Activated CD4-positive, alpha-beta memory T cell treated with anti-CD3 and anti-CD28 coated beads for 36 hours (primary cell): ENCODE results near the gene GATA2. TPM values are rescaled to one million over a fixed set of nuclear protein-coding genes. Genes with fewer than 3 reads are reported as not detected.
A peak's percentile ranks its signal among the peaks of the same experiment; 100 is the strongest.

Experiments
- CTCF ChIA-PET: fragments of 350-600 bp; sonication (Branson Sonifier 250); formaldehyde crosslinking; loops from one replicate; lab custom pipeline; 2021; ENCODE audit warnings: antibody characterized with exemption, inconsistent platforms; lab: Charles Lee
- POLR2A ChIA-PET: fragments of 350-600 bp; sonication (Branson Sonifier 250); formaldehyde crosslinking; loops from one replicate; lab custom pipeline; 2021; ENCODE audit warnings: antibody characterized with exemption; lab: Charles Lee
- DNase-seq: peaks from one replicate; pipeline ENCODE4 v3.0.0-alpha.2; 2020
- H3K27ac Mint-ChIP-seq: one replicate; pipeline ENCODE4 v1.8.0; 2021; ENCODE audit warnings: mixed read lengths
- H3K27me3 Mint-ChIP-seq: one replicate; pipeline ENCODE4 v1.8.0; 2021; ENCODE audit warnings: mixed read lengths
- H3K36me3 Mint-ChIP-seq: one replicate; pipeline ENCODE4 v1.8.0; 2021; ENCODE audit warnings: mixed read lengths
- H3K4me1 Mint-ChIP-seq: one replicate; pipeline ENCODE4 v1.8.0; 2021; ENCODE audit warnings: low read depth, mixed read lengths
- H3K4me3 Mint-ChIP-seq: one replicate; pipeline ENCODE4 v1.8.0; 2021; ENCODE audit warnings: mild to moderate bottlenecking, mixed read lengths
- H3K9me3 Mint-ChIP-seq: one replicate; pipeline ENCODE4 v1.8.0; 2021; ENCODE audit warnings: mixed read lengths
- intact Hi-C: fragments of 100-400 bp; cut with micrococcal nuclease; formaldehyde crosslinking; loops from one replicate; pipeline ENCODE4 v1.15.1; 2023
- total RNA-seq, 2 experiments: library from RNA; stranded (reverse); gene quantifications; one replicate each; pipeline ENCODE4 v1.2.3, GENCODE V29; 2021

The GATA2 gene
- not detected for total RNA-seq

DNA sequence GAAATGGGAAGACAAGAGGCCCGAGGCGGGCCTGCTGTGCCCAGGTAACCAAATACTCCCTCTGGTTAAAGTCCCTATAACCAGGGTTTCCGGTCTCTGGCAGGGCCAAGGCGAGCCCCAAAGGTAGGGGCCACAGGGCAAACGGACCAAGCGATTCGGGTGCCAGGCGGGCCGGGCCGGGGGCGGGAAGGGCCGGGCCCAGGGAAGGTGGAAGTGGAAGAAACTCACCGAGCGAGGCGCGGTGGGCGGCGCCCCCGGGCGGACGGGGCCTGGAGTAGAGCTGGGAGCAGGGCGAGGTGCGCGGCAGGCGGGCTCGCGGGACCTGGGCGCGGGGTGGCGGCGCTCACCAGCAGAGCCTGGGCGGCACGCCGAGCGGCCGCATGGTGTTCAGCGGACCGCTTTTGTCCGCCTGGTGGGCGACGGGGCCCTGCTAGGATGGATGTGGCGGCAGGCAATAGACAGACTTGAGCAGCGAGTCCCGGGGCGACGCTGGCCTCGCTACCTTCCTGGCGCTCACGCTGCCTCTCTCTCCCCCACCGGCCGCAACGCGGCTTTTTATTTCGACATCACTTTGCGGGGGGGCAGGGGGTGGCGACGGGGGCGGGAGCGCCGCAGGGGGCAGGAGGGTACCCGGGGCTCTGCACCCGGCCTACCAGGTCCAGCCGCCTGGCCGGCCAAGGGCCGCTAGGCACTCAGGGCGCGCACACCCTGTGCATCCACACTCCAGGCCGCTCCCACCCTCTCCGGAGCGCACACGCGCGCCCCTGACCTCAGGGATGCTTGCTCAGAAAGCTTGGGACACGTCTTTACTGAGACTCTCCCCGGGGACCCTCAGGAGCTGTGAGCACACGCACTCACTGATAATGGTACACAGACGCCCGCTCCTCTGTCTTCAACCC, at the start of gene GATA2:
Gene GATA2, minus strand, starts transcription at position 531 of the 899 bp plus-strand sequence. CDS start 6,170 bp downstream, outside the sequence.
- no peaks in the 10 kb centered on the region for H3K9me3 Mint-ChIP-seq

GRCh38 chr3:128541246-128541645, 48.2 kb upstream of the GATA2 start:
- intact Hi-C loops, result no loop called here
- H3K36me3 Mint-ChIP-seq, result no peaks in the 10 kb centered on the region
- peaks cover 29% of the 10 kb centered on the region for H3K27me3 Mint-ChIP-seq
- no peaks in the 10 kb centered on the region for H3K4me1 Mint-ChIP-seq
- peaks cover 8% of the 10 kb centered on the region for H3K9me3 Mint-ChIP-seq
- ChIA-PET POLR2A (no interaction called here), CTCF (no interaction called here)
- no peak for DNase-seq
- H3K27ac Mint-ChIP-seq, result no peak overlapping the region
- H3K4me3 Mint-ChIP-seq, result no peak overlapping the region

More for the DNA sequence above, at the start of gene GATA2:
- H3K27ac Mint-ChIP-seq, result no peak within 1 kb of the TSS
- intact Hi-C loops, result loop anchor here (2.0 to 5.0 kb wide), 2 partner anchors 114 to 418 kb away; no protein-coding TSS in a partner anchor
- DNase-seq, result peak; percentile 58
- H3K4me1 Mint-ChIP-seq, result peaks cover 30% of the 10 kb centered on the region
- ChIA-PET CTCF (interaction anchor here (2.7 kb wide), 1 partner anchor 67 kb away, joined by 16 read pairs; no protein-coding TSS in a partner anchor), POLR2A (no interaction called here)
- no peaks in the 10 kb centered on the region for H3K36me3 Mint-ChIP-seq
- H3K4me3 Mint-ChIP-seq, result no peak within 1 kb of the TSS
- peaks cover 61% of the 10 kb centered on the region for H3K27me3 Mint-ChIP-seq

- Mint-ChIP-seq H3K27me3 (peaks cover 43% of the 10 kb centered on the region), H3K36me3 (no peaks in the 10 kb centered on the region), H3K9me3 (peaks cover 8% of the 10 kb centered on the region), H3K4me3 (no peak overlapping the region), H3K27ac (no peak overlapping the region), H3K4me1 (no peaks in the 10 kb centered on the region)
- intact Hi-C loops, result no loop called here
- ChIA-PET CTCF (no interaction called here), POLR2A (no interaction called here)
- DNase-seq, result no peak
Measured at GRCh38 chr3:128539376-128539775, 46.4 kb upstream of the GATA2 start.

- Mint-ChIP-seq H3K27me3 (peaks cover 50% of the 10 kb centered on the region), H3K4me1 (no peaks in the 10 kb centered on the region), H3K36me3 (no peaks in the 10 kb centered on the region), H3K4me3 (no peak overlapping the region), H3K9me3 (no peaks in the 10 kb centered on the region), H3K27ac (no peak overlapping the region)
- CTCF ChIA-PET, result interaction anchor here (1.1 kb wide), 1 partner anchor 35 kb away, joined by 3 read pairs; no protein-coding TSS in a partner anchor
- POLR2A ChIA-PET, result no interaction called here
- no peak for DNase-seq
- intact Hi-C loops, result no loop called here
Measured at GRCh38 chr3:128537091-128537703, 44.2 kb upstream of the GATA2 start.

- Mint-ChIP-seq H3K4me3 (no peak overlapping the region), H3K27ac (no peak overlapping the region), H3K4me1 (no peaks in the 10 kb centered on the region), H3K9me3 (no peaks in the 10 kb centered on the region), H3K36me3 (no peaks in the 10 kb centered on the region), H3K27me3 (peaks cover 38% of the 10 kb centered on the region)
- ChIA-PET POLR2A (no interaction called here), CTCF (no interaction called here)
- intact Hi-C loops, result no loop called here
- no peak for DNase-seq
Measured at GRCh38 chr3:128532012-128532983, 39.3 kb upstream of the GATA2 start.

GRCh38 chr3:128524374-128525299, 31.6 kb upstream of the GATA2 start:
- ChIA-PET CTCF (no interaction called here), POLR2A (no interaction called here)
- no peak overlapping the region for H3K27ac Mint-ChIP-seq
- H3K4me3 Mint-ChIP-seq, result no peak overlapping the region
- no peaks in the 10 kb centered on the region for H3K4me1 Mint-ChIP-seq
- H3K27me3 Mint-ChIP-seq, result peaks cover 29% of the 10 kb centered on the region
- no peak for DNase-seq
- intact Hi-C loops, result no loop called here
- H3K9me3 Mint-ChIP-seq, result no peaks in the 10 kb centered on the region
- H3K36me3 Mint-ChIP-seq, result no peaks in the 10 kb centered on the region

- H3K4me3 Mint-ChIP-seq, result no peak overlapping the region
- intact Hi-C loops, result no loop called here
- no peaks in the 10 kb centered on the region for H3K9me3 Mint-ChIP-seq
- CTCF ChIA-PET, result no interaction called here
- no peak for DNase-seq
- no peak overlapping the region for H3K27ac Mint-ChIP-seq
- H3K27me3 Mint-ChIP-seq, result peaks cover 35% of the 10 kb centered on the region
- no peaks in the 10 kb centered on the region for H3K4me1 Mint-ChIP-seq
- POLR2A ChIA-PET, result no interaction called here
- H3K36me3 Mint-ChIP-seq, result no peaks in the 10 kb centered on the region
Measured at GRCh38 chr3:128523591-128523990, 30.6 kb upstream of the GATA2 start.

GRCh38 chr3:128521715-128522114, 28.7 kb upstream of the GATA2 start:
- Mint-ChIP-seq H3K9me3 (no peaks in the 10 kb centered on the region), H3K27me3 (peaks cover 28% of the 10 kb centered on the region), H3K4me3 (no peak overlapping the region), H3K36me3 (no peaks in the 10 kb centered on the region), H3K4me1 (no peaks in the 10 kb centered on the region), H3K27ac (no peak overlapping the region)
- intact Hi-C loops, result no loop called here
- ChIA-PET POLR2A (no interaction called here), CTCF (no interaction called here)
- DNase-seq, result no peak

DNA sequence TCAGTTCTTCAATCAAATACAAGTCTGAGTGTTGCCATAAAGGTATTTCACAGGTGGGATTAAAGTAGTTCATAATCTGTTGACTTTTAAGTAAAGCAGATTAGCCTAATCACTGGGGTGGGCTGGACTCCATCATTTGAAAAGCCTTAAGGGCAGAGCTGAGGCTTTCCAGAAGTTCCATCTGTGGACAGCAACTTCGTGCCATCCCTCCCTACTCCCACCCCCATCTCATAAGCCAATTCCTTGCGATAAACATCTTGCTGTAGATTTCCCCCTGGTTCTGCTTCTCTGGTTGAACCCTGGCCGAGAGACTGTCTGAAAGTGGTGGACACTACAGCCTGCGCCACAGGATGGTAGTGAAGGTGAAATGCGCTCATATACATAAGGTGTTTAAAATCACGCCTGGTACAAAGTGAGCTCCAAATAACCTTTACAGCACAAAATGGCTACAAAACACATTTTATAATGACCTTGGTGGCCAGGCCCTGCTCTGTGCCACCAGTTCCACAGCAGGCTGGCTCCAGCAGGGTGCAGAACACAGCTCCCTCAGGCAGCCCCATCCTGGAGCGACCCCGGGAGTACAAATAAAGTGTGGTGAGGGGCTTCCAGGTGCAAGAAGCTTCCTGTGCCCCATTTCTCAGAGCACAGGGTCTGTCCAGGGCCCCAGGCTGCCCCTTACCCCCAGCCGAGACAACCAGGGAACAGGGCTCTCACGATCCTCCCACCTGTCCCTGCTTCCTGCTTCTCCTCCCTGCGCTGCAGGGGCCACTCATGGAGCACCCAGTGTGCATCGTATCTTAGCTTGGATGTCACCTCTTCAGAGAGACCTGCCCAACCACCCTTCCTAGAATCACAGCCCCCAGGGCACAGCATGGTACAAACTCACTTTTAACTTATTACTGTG, 25.8 kb upstream of the GATA2 start:
- Mint-ChIP-seq H3K36me3 (no peaks in the 10 kb centered on the region), H3K4me3 (no peak overlapping the region), H3K27me3 (peaks cover 44% of the 10 kb centered on the region), H3K4me1 (no peaks in the 10 kb centered on the region), H3K9me3 (peaks cover 9% of the 10 kb centered on the region), H3K27ac (no peak overlapping the region)
- ChIA-PET POLR2A (no interaction called here), CTCF (no interaction called here)
- DNase-seq, result no peak
- intact Hi-C loops, result no loop called here

- no peaks in the 10 kb centered on the region for H3K4me1 Mint-ChIP-seq
- intact Hi-C loops, result no loop called here
- DNase-seq, result no peak
- POLR2A ChIA-PET, result no interaction called here
- H3K4me3 Mint-ChIP-seq, result no peak overlapping the region
- no peak overlapping the region for H3K27ac Mint-ChIP-seq
- CTCF ChIA-PET, result no interaction called here
- peaks cover 44% of the 10 kb centered on the region for H3K27me3 Mint-ChIP-seq
- peaks cover 14% of the 10 kb centered on the region for H3K9me3 Mint-ChIP-seq
- H3K36me3 Mint-ChIP-seq, result no peaks in the 10 kb centered on the region
Measured at GRCh38 chr3:128517648-128518047, 24.6 kb upstream of the GATA2 start.
